KMS-11 (cell line): ENCODE results near the gene ESPNL.

ENCODE experiments used
- H2AFZ ChIP-seq: fragments of 200-600 bp; sonication (generic); 2 replicates; pipeline ENCODE4 v1.6.1; 2016; ENCODE audit warnings: antibody characterized with exemption, mixed run types, low read depth
- H3K27ac ChIP-seq: fragments of 200-600 bp; sonication (generic); 2 replicates; pipeline ENCODE4 v1.6.1; 2016; ENCODE audit warnings: mild to moderate bottlenecking, mixed run types
- H3K27me3 ChIP-seq: fragments of 200-600 bp; sonication (generic); 2 replicates; pipeline ENCODE4 v1.6.1; 2017; ENCODE audit warnings: mild to moderate bottlenecking, low read depth, mixed run types, moderate library complexity; ENCODE audit not compliant: insufficient read depth
- H3K36me3 ChIP-seq: fragments of 200-600 bp; sonication (generic); 2 replicates; pipeline ENCODE4 v1.6.1; 2017; ENCODE audit warnings: mild to moderate bottlenecking, mixed run types; ENCODE audit not compliant: insufficient read depth
- H3K4me1 ChIP-seq: fragments of 200-600 bp; sonication (generic); 2 replicates; pipeline ENCODE4 v1.6.1; 2016; ENCODE audit warnings: mild to moderate bottlenecking, low read depth, mixed run types; ENCODE audit not compliant: poor library complexity, severe bottlenecking
- H3K4me2 ChIP-seq: fragments of 200-600 bp; sonication (generic); 2 replicates; pipeline ENCODE4 v1.7.0; 2016; ENCODE audit warnings: mild to moderate bottlenecking, mixed run types
- H3K4me3 ChIP-seq: fragments of 200-600 bp; sonication (generic); IDR thresholded peaks from 2 replicates; pipeline ENCODE4 v1.6.1; 2017; ENCODE audit warnings: low read depth, low read length, mixed read lengths; ENCODE audit not compliant: insufficient read depth
- H3K79me2 ChIP-seq: fragments of 200-600 bp; sonication (generic); 2 replicates; pipeline ENCODE4 v1.6.1; 2016; ENCODE audit warnings: low read depth, mixed run types; ENCODE audit not compliant: insufficient read depth
- H3K9ac ChIP-seq: fragments of 200-600 bp; sonication (generic); 2 replicates; pipeline ENCODE4 v1.6.1; 2016; ENCODE audit warnings: mild to moderate bottlenecking, mixed run types
- H4K20me1 ChIP-seq: fragments of 200-600 bp; sonication (generic); 2 replicates; pipeline ENCODE4 v1.6.1; 2016; ENCODE audit warnings: mild to moderate bottlenecking, mixed run types; ENCODE audit not compliant: insufficient read depth
- CTCF ChIP-seq: fragments of 200-600 bp; sonication (generic); conservative IDR thresholded peaks from 2 replicates; pipeline ENCODE4 v1.6.1; 2017; ENCODE audit warnings: low read depth, mild to moderate bottlenecking, antibody characterized with exemption, low read length, moderate library complexity, mixed read lengths

The ESPNL gene

GRCh38 chr2:238059505-238059904 is 40.6 kb upstream of the ESPNL start:
- peaks cover 31% of the 10 kb centered on the region for H3K4me1 ChIP-seq
- no peaks in the 10 kb centered on the region for H3K27me3 ChIP-seq
- H3K4me3 ChIP-seq: no peak overlapping the region
- 0 out of 2 replicates have a peak, but pooled peaks cover 4% of the 10 kb centered on the region for H3K79me2 ChIP-seq
- no peak overlapping the region for H3K27ac ChIP-seq
- H3K9ac ChIP-seq: no peak overlapping the region
- no peaks in the 10 kb centered on the region for H4K20me1 ChIP-seq
- H3K4me2 ChIP-seq: peak overlapping the region; percentile 91
- H3K36me3 ChIP-seq: no peaks in the 10 kb centered on the region
- no peak for TF ChIP-seq CTCF
- H2AFZ ChIP-seq: no peak overlapping the region

DNA sequence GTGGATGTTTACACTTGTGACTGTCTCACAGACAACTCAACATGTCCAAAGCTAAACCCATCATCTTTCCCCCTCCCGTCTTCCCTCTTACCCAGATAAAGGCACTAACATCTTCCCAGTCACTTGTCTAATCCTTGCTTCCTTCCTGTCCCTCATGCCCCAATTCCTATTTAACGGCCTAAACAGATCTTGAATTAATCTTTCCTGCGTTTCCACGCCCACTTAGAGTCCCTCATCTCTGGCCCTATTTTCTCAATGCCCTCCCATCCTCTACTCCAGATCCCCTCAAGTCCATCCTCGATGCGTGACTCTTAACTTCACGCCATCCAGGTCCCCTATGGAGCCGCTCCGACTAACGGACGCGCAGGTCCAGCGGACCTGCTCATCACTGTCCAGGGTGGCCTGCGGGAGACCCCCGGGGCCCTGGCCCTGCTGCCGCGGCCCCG is 40.0 kb upstream of the ESPNL start:
- Histone ChIP-seq H3K36me3 (no peaks in the 10 kb centered on the region), H3K27me3 (no peaks in the 10 kb centered on the region), H3K79me2 (0 out of 2 replicates have a peak, but pooled peaks cover 4% of the 10 kb centered on the region), H3K4me2 (peak overlapping the region; percentile 91), H3K9ac (peak overlapping the region; percentile 83), H3K4me3 (peak overlapping the region; percentile 77), H3K4me1 (peaks cover 31% of the 10 kb centered on the region), H2AFZ (peak overlapping the region; percentile 98), H4K20me1 (no peaks in the 10 kb centered on the region), H3K27ac (peak overlapping the region; percentile 39; the same call in 1 of the 2 replicates)
- no peak for TF ChIP-seq CTCF

GRCh38 chr2:238060542-238061314 is 39.4 kb upstream of the ESPNL start, which contains the start of gene SCLY:
SCLY (plus strand) TSS chr2:238061001; CDS start chr2:238061055, 54 bp downstream.
- TF ChIP-seq CTCF: no peak
- Histone ChIP-seq H2AFZ (peak within 1 kb of the TSS; percentile 98), H3K4me1 (peaks cover 31% of the 10 kb centered on the region), H3K4me2 (peak within 1 kb of the TSS; percentile 94), H4K20me1 (no peaks in the 10 kb centered on the region), H3K4me3 (peak within 1 kb of the TSS; percentile 77), H3K9ac (peak within 1 kb of the TSS; percentile 83), H3K36me3 (no peaks in the 10 kb centered on the region), H3K27ac (peak within 1 kb of the TSS; percentile 39; the same call in 1 of the 2 replicates), H3K79me2 (0 out of 2 replicates have a peak, but pooled peaks cover 4% of the 10 kb centered on the region), H3K27me3 (no peaks in the 10 kb centered on the region)

DNA sequence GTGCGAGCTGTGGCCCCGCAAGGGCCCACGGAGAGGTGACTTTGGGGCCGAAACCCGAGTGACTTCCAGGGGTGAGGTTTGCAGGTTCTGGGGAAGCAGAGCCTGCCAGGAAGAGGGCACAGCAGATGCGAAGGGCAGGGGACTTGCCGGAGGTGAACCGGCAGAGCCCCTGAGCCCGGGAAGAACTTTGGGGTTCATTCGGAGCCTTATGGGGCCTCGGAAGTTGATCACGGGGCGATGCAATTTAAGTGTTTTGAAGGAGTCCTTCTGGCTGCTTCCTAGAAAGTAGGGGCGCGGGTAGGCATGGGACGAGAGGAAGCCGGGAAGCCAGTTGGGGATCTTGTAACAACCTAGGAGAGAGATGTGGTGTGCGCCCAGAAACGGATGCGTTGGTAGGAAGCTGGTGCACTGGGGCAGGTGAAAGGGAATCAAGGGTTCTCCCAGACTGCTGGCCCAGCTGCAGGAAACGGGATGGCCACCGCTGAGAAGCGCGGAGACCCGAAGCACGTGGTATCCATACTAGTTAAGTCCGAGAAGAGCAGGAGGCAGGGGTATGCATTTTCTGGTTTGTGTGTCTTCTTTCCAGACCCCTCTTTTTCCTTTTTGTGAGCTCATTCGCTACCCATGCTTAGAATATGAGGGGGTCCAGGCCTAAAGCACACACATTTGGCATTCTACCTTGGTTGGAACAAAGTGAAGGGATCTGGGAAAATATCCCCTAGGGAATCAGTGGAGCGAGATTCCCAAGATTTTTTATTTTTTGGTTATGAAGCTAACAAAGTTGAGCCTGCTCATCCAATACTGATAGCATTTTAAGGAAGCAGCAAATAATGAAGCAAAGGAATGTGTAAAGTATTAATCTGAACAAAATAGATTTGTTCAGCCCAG is 38.6 kb upstream of the ESPNL start:
- Histone ChIP-seq H3K9ac (peak overlapping the region; percentile 83), H3K27ac (no peak overlapping the region; the same call in 1 of the 2 replicates), H3K4me3 (no peak overlapping the region), H3K4me2 (peak overlapping the region; percentile 94), H3K27me3 (no peaks in the 10 kb centered on the region), H3K79me2 (0 out of 2 replicates have a peak, but pooled peaks cover 4% of the 10 kb centered on the region), H4K20me1 (no peaks in the 10 kb centered on the region), H3K4me1 (peaks cover 36% of the 10 kb centered on the region), H3K36me3 (no peaks in the 10 kb centered on the region), H2AFZ (peak overlapping the region; percentile 98)
- no peak for TF ChIP-seq CTCF
